ENCODE measurements around the gene DPH5.
A peak's percentile ranks its signal among the peaks of the same experiment; 100 is the strongest.
"Not testable (repeated sequence)": the region's sequence is repeated elsewhere in the genome, so short reads cannot be mapped to it uniquely, and the experiment has no call there.

Gene DPH5

DNA sequence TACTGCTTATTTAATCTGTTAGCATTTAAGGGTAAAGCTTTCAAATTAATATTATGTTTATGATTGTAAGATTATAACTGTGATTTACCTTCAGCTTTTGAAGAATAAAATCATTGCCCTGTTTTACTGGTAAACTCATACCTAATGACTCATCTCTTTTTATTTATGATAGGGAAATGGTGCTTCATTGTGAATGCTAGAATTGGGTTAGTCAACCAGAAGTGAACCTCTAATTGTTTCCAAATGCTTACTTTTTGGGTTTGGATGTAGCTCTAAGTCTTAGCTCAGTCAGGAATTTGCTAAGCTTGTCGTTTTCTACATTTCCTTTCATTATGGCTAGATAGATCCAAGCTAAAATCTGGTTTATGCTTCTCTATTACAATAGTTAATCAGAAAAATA, 70.3 kb downstream of the DPH5 start:
- TF ChIP-seq, protein P1, sequence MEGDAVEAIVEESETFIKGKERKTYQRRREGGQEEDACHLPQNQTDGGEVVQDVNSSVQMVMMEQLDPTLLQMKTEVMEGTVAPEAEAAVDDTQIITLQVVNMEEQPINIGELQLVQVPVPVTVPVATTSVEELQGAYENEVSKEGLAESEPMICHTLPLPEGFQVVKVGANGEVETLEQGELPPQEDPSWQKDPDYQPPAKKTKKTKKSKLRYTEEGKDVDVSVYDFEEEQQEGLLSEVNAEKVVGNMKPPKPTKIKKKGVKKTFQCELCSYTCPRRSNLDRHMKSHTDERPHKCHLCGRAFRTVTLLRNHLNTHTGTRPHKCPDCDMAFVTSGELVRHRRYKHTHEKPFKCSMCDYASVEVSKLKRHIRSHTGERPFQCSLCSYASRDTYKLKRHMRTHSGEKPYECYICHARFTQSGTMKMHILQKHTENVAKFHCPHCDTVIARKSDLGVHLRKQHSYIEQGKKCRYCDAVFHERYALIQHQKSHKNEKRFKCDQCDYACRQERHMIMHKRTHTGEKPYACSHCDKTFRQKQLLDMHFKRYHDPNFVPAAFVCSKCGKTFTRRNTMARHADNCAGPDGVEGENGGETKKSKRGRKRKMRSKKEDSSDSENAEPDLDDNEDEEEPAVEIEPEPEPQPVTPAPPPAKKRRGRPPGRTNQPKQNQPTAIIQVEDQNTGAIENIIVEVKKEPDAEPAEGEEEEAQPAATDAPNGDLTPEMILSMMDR (conservative IDR thresholded peaks at IDR 0.05; ENCODE audit: control insufficient read depth, insufficient read depth, low read depth, low read length): no peak
- peak; percentile 94 for DNase-seq (ENCODE audit: low read depth)
- no peak overlapping the region for H3K4me3 ChIP-seq (ENCODE audit: control insufficient read depth, low read depth, low read length)

GRCh38 chr1:100953960-100954730, 71.4 kb downstream of the DPH5 start:
- H3K4me3 ChIP-seq (ENCODE audit: control insufficient read depth, low read depth, low read length): no peak overlapping the region
- no peak for DNase-seq (ENCODE audit: low read depth)
- TF ChIP-seq, protein P1 (conservative IDR thresholded peaks at IDR 0.05; ENCODE audit: control insufficient read depth, insufficient read depth, low read depth, low read length): no peak

- not testable (repeated sequence) for H3K4me3 ChIP-seq (ENCODE audit: control insufficient read depth, low read depth, low read length); DNase-seq (ENCODE audit: low read depth)
Observed at GRCh38 chr1:100952970-100953369, 72.6 kb downstream of the DPH5 start.

- H3K4me3 ChIP-seq (ENCODE audit: control insufficient read depth, low read depth, low read length): no peak overlapping the region
- DNase-seq (ENCODE audit: low read depth): no peak
- TF ChIP-seq, protein P1 (conservative IDR thresholded peaks at IDR 0.05; ENCODE audit: control insufficient read depth, insufficient read depth, low read depth, low read length): no peak
Observed at GRCh38 chr1:100952104-100952745, 73.4 kb downstream of the DPH5 start.

DNA sequence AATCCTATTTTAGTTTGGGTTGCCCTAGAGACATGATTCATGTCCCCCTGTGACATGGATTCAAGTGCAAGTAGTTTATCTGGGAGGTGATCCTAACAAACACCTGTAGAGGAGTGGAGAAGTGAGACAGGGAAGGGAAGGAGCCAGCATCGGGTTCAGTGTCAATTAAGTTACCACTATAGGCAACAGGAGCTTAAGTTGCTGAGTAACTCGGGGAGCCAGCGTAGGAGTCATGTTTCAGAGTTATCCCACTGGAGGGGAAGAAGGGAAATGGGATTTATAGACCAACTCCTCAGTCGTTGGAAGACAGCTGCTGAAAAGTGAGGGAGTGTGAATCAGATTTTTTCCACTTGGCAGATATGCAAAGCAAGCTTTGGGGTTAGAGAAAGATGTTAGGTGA, 74.8 kb downstream of the DPH5 start:
- DNase-seq (ENCODE audit: low read depth): peak; percentile 72
- no peak overlapping the region for H3K4me3 ChIP-seq (ENCODE audit: control insufficient read depth, low read depth, low read length)
- TF ChIP-seq, protein P1 (conservative IDR thresholded peaks at IDR 0.05; ENCODE audit: control insufficient read depth, insufficient read depth, low read depth, low read length): no peak

DNA sequence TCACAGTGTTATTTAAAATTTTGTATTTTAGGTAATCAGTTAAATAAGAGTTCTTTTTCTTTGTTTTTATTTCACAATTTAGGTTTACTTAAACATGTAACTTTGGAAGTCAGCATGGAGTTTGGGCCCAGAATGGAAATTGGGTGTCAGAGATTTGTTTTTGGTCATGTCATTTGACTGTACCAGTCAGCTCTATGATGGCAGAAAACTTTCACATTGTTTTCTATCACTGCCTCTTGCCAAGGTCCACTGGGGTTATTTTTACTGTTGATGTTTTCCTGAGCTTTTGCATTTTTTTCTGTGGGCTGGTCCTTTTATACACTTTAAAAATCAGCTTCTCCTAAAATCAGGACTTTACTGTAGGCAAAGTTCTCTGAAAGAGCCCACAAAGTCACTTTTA, 75.2 kb downstream of the DPH5 start:
- H3K4me3 ChIP-seq (ENCODE audit: control insufficient read depth, low read depth, low read length): no peak overlapping the region
- TF ChIP-seq, protein P1 (conservative IDR thresholded peaks at IDR 0.05; ENCODE audit: control insufficient read depth, insufficient read depth, low read depth, low read length): no peak
- DNase-seq (ENCODE audit: low read depth): no peak

DNA sequence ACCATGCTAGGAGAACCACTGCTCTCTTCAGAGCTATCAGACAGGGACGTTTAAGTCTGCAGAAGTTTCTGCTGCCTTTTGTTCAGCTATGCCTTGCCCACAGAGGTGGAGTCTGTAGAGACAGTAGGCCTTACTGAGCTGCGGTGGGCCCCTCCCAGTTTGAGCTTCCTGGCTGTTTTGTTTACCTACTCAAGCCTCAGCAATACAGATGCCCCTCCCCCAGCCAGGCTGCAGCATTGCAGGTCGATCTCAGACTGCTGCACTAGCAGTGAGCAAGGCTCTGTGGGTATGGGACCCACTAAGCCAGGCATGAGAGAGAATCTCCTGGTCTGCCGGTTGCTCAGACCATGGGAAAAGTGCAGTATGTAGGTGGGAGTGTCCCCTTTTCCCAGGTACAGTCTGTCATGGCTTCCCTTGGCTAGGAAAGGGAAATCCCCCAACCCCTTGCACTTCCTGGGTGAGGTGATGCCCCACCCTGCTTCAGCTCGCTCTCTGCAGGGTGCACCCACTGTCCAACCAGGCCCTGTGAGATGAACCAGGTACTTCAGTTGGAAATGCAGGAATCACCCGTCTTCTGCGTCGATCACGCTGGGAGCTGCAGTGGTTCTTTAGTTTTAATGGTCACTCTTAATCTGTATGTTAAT, 75.9 kb downstream of the DPH5 start:
- H3K4me3 ChIP-seq (ENCODE audit: control insufficient read depth, low read depth, low read length): not testable (repeated sequence)

GRCh38 chr1:100948721-100949405, 76.7 kb downstream of the DPH5 start:
- DNase-seq (ENCODE audit: low read depth); H3K4me3 ChIP-seq (ENCODE audit: control insufficient read depth, low read depth, low read length): not testable (repeated sequence)

More for the DNA sequence above, 75.9 kb downstream of the DPH5 start:
- DNase-seq (ENCODE audit: low read depth): not testable (repeated sequence)

- not testable (repeated sequence) for DNase-seq (ENCODE audit: low read depth); H3K4me3 ChIP-seq (ENCODE audit: control insufficient read depth, low read depth, low read length)
Observed at GRCh38 chr1:100947816-100948215, 77.8 kb downstream of the DPH5 start.

DNA sequence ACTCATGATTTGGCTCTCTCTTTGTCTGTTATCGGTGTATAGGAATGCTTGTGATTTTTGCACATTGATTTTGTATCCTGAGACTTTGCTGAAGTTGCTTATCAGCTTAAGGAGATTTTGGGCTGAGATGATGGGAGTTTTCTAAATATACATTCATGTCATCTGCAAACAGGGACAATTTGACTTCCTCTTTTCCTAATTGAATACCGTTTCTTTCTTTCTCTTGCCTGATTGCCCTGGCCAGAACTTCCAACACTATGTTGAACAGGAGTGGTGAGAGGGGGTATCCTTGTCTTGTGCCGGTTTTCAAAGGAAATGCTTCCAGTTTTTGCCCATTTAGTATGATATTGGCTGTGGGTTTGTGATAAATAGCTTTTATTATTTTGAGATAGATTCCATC, 79.5 kb downstream of the DPH5 start:
- DNase-seq (ENCODE audit: low read depth); H3K4me3 ChIP-seq (ENCODE audit: control insufficient read depth, low read depth, low read length): not testable (repeated sequence)

Measured in fibroblast of mammary gland (primary cell).